GOT3 (cell line): Measurements from ENCODE around the gene ASTN2.
"Not testable (repeated sequence)": the region's sequence is repeated elsewhere in the genome, so short reads cannot be mapped to it uniquely, and the experiment has no call there.

Experiments
- DNase-seq: peaks from one replicate; lab custom pipeline; 2025; ENCODE audit warnings: mixed read lengths; lab: John Stamatoyannopoulos, UW

Gene ASTN2

DNA sequence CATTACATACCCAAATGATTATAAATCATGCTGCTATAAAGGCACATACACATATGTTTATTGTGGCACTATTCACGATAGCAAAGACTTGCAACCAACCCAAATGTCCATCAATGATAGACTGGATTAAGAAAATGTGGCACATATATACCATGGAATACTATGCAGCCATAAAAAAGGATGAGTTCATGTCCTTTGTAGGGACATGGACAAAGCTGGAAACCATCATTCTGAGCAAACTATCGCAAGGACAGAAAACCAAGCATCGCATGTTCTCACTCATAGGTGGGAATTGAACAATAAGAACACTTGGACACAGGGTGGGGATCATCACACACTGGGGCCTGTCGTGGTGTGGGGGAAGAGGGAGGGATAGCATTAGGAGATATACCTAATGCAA, 960.3 kb downstream of the ASTN2 start:
- not testable (repeated sequence) for DNase-seq

DNA sequence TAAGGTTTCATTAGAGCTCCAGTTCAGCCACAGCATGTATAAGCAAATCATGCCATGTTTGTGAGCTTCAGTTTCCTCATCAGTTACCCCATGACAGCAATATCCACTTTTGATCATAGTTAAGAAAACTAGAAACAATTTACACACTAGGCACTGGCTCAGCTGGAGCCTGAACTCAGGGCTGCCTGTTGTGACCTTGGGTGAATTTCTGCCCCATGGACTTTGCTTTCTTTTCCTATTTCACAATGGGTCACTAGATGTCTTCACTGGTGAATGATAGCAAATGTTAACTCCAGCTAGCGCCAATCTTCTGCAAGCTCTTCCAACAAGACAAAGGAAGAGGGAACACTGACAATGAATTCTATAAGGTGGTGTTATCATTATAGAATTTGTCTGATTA, 961.1 kb downstream of the ASTN2 start:
- DNase-seq = no peak

DNA sequence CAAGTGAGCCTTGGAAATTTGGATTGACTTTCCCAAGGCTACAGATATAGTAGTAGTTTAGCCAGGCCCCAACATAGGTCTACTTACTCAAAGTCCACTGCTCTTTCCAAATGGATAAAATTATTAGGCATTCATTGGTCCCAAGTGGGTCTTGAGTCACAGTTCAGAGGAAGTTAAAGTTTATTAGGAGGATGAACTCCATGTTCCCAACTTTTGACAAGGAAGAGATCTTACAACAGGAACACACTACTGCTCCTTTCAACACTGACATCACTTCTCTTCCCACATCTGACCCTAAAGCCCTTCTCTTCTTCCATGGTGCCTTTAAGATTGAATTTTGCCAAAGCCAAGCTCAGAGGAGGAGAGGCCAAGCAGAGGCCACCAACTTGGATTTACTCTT, 962.2 kb downstream of the ASTN2 start:
- no peak for DNase-seq

DNA sequence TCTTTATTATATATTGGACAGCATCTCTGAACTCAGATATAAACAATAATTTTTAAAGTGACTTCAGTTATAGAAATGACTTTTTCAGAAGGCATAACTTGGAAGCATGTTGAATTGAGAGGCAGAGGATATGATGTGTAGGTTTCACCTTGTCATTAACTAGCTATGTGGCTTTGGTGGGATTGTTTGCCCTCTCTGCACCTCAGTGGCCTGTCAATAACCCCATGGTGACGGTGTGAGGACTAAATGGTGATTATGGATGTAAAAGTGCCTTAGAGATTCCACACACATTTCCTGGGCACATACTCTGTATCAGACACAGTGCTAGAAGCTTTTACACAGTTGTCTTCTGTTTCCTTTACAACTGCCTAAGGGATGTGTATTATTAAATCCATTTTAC, 962.6 kb downstream of the ASTN2 start:
- DNase-seq = no peak

DNA sequence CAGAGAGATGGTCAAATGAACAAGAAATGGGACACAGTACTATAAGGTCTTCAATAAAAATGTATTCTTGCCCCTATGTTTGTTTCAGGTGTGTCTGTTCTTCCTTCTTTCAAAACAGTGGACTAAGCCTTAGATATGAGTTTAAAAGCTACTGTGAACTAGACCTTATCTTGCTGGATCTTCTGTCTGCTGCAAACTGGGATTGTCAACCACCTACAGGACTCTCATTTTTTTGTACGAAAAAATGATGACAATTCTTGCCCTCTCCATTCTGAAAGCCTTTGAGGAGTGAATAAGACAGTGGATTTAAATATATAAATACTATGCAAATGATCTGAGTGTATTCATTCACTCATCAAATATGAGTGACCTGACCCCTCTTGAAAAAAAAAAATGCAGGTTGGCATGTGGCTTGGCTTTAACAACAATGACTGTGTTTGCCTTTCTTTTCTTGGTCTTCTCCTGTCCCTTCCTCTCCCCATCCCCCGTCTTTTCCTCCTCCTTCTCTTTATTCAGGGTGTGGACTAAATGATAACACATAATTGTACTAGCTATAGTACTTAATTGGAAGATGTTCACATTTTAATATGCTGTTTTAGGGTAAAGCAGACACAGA, 963.2 kb downstream of the ASTN2 start:
- no peak for DNase-seq

DNA sequence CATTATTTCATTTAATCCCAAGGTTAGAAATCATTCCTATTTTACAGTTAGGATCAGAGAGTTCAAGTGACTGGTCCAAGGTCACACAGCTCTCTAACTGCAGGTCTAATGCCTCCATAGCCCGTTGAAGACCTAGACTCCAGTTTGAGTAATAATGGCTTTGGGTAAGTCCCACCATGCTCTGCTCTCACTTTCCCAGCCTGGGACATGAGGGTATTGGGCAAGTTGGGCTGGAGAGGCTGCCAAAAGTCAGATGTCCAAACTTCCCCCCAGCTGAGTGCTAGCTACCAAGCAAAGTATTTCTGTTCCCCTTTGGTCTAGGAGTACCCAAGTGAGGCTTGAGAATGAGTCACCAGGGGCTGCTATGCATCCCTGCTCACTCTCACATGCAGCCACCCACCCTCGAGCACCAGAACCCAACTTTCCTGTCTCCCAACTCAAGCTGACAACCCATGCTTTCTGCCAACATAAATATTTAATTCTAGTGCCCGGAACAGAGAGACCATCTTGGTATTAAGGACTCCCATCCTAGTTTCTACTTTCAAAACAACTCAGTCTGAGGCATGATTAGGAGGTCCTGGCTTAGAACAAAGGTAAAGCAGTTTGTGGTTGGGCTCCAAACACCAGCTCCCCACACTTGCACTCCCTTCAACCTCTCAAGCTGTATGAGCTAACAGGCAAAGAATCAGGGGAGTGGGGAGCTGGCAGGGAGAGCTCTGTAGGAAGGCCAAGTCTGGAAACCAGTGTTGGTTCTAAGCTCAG, 964.3 kb downstream of the ASTN2 start:
- no peak for DNase-seq

DNA sequence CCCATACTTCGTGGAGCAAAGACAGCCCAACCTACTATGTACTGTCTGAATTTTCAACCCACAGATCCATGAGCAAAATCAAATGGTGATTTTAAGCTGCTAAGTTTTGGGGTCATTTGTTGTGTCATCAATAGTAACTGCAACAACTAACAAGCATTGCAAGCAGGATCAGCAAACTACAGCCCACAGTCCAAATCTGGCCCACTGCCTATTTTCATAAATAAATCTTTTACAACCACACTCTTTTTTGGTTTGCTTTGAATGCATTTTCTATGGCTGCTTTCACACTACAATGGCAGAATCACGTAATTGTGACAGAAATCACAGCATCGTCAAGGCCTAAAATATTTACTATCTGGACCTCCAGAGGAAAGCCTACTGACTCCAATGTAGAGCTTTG, 964.9 kb downstream of the ASTN2 start:
- no peak for DNase-seq

DNA sequence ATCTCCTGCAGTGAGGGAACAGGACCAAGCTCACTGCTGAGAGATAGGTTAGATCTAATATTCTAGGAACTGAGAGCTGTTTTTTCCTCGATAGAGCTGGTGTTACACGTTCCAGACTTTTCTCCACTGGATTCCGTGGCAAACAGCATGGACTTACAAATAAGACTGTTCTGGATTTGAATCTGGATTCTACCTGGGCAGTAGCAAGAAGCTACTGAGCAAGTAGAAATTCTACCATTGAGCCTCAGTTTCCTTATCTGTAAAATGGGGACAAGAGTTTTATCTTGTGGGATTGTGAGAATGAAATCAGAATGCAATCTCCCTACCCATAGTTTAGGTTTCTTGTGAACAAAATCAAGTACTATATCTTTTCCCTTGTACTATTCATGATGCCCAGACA, 966.4 kb downstream of the ASTN2 start:
- DNase-seq = no peak

DNA sequence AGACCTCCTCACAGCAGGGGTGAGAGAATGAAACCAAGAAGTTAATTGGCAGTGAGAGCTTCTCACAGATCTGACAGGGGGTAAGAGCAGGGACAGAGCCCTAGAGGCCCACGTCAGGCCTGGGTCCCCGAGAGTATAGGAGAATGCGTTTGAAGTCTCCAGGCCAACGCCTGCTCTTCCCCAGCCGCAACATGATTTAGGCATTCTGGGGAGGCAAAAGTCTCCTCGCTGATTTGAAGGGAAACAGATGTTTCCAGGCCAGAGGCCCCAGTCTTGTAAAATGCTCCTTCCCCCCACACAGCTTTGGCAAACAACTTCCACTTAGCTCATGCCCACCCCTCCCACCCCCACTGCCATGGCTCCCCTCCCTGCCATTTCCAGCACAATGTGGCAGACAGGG, 966.9 kb downstream of the ASTN2 start:
- DNase-seq = no peak

DNA sequence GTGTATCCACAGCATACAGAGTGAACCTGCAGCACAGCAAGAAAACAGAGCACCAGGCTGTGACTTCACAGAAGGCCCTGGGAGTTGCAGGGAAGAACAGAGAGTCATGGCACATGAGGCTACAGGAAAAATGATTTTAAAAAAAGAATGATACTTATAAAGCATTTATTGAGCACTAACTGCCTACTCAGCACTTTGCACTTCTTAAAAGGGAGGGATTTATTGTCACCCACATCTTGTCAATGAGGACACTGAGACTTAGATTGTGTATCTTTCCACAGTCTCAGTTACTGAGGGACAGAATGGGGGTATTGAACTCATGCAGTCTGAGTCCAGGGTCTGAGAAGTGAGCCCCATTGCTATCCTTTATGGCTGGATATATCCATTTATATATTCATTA, 972.3 kb downstream of the ASTN2 start:
- no peak for DNase-seq

DNA sequence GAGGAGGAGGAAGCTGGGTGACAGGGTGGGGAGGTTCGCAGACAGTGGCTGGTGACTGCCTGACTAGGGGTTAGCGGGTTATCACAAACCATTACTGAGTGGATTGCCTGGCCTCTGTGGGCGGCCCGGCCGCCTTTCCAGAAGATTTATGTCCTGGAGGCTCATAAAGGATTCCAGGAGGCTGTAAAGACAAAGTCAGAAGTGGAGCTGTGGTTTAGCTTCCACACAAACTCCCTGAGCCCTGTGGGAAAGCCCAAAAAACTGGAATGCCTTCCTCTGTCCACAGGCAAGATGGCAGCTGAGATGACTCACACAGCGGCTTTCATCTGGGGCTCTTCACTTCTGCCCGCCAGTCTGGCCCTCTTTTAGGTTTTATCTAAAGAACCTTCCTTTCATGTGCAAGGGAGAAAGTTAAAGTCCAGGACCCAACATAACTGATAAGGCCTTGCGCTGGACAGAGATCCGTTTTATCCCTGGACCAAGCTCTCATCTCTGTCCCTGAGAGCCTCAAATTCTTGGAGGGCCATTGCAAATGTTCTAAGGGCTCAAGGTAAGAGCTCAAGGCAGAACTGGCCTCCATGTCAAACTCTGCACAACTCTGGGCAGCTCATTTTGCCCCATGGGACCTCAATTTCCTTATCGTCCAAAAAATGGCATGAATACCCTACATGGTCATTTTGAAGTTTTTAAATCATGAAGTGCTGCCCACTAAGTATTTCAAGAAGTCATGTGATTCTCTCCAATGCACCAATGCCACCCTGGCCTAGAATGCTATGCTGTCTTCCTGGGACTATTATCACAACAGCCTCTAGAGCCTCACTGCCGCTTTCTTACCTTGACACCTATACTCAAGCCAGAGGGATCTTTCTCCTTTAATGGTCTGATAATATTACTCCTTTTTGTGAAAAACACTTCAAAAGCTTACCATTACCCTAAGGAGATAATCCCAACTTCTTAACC, 977.2 kb downstream of the ASTN2 start:
- DNase-seq = no peak

DNA sequence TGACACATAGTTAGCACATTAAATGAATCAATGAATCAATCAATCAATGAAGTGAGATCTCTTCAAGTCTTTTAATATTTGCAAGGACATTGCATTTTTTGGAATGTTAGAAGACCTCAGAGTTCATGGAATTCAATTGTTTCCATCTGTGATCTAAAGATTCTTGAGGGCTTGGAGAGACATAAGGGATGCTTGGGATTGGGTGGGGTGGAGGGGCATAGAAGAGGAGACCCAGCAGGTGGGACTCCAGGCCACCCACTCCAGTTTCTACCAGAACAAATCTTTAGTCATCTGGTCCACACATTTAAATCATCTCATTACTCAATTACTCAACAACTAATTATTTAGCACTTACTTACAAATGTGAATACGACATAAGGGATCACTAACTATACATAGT, 978.7 kb downstream of the ASTN2 start:
- no peak for DNase-seq

DNA sequence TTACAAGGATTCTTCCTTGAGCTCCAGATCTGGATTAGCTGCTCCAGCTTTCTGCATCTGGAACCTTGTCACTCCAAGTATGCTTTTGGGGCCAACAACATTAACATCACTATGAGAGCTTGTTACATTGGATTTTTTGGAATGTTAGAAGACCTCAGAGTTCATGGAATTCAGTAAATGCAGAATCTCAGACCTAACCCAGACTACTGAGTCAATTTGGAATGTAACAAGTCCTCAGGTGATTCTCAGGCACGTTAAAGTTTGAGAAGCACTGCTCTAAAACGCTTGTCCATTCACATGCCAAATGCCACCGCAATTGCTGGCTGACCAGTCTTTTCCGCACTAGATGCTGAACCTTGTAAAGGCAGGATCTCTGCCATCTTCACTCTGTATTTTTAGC, 979.2 kb downstream of the ASTN2 start:
- no peak for DNase-seq

DNA sequence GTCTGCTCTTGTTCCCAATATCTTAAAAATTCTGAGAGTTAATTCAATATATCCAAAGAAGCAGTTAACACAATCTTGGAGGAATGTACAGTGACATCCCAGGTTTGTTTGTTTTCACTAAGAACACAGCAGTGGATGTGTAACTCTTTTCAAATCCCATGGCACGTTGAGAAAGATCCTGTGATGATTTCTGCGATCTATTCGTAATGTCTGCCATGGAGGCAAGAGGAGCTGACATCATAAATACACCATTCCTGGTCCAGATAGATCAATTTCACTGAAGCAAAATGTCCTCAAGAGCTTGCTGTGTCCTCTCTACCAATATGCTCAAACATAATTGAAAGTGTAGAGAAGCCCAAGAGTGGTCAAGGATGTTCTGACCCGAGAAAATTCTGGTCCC, 980.5 kb downstream of the ASTN2 start:
- no peak for DNase-seq

DNA sequence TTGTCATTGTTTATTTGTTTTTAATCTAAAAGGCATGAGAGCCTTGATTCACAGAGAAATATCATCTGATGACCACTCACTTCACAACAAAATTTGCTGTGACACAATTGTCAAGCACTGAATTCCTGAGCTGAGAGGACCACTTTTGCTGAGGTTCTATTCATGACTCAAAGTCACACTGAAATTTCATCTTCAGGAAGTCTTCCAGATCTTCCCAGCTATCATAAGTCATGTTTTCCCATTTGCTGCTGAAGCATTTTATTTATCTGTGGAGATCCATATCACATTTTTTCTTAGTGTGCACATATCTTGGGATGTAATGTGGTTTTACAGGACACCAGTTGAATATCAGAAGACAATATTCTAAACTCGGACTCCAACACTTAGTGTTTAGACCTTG, 982.8 kb downstream of the ASTN2 start:
- DNase-seq = no peak

DNA sequence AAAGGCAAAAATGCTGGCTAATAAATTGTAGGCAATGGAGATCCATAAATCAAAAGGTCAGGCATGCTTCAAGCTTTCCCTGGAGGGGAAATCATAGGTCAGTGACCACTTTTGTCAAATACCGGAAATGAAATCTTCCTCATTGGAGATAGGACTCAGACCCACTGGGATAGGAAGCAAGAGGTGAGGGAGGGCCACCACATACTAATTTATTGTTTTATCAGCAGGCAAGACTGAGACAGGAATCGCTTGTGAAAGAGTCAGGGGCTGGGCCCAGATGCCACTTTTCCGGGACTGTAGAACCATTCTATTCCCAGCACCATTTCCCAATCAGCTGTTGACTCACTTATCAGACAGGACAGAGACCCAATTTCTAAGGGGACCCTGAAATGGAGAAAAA, 984.0 kb downstream of the ASTN2 start:
- no peak for DNase-seq

DNA sequence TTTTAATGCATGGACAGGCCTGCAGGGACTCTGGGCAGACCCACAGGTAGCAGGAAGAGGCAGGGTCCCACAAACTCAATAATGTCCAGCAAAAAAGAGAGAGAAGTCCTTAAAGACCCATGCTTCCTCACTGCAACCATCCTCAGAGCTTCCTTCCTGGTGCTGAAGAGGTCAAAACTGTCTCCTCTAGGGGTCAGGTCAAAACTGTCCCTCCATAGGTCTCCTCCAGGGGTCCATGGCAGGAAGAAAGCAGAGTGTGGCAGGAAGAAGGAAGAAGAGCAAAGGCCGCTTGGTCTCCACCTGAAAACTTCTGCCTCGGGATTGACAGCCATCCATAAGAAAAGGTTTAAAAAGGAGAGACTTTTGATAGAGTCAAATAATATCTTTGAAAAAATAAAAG, 989.6 kb downstream of the ASTN2 start:
- no peak for DNase-seq

DNA sequence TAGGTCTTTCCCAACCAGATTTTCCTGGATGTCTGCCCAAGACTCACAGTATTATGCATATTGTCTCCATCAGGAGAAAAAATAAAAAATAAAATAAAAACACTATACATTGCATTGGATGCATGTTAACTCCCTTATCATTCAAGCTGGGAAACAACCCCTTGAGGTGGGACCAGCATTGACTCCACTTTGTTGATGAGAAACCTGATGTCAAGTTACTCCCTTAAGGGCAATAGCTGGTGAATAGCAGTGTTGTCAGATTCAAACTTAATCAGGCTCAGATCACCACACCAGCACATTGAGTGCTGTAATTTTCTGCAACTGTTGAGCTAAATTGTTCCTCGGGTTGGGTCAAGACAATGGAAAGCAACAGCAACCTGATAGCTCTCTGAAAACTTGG, 991.7 kb downstream of the ASTN2 start:
- DNase-seq = no peak

DNA sequence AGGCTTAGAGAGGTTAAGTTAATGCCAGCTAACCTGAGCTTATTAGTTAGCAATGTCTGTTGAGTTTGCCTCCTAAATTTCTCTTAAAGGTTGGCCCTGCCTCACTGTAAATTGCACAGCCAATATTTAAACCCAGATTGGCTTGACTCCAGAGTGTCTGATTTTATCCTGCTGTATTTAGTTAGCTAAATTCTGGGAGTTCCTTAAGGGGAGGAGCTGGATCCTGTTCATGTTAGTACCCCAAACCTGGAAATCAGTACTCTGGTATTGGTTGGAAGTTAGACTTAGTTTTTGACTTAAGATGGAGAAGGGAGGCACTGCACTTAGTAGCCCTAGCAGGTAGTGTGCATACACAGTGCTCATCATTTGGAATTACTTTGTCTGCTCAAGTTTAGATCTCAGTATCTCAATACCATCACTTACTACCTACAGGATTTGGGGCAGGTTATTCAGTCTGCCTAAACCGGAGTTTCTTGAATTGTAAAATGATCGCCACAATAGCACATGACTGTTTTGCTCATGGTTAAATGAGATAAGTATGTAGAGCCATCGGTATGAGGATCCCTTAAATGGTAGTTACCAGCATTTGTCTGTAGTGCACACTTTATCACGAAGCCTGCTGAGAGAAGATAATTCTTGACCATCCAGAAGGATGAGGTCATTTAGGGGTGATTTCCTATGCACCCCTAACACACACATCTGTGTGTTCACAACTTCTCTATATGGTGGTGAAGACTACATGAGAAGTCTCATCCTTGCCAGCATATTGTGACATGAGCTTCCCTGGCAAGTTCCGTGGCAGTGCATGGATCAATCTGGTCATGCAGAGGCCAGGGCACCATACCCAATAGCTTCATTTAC, 992.5 kb downstream of the ASTN2 start:
- DNase-seq = no peak

DNA sequence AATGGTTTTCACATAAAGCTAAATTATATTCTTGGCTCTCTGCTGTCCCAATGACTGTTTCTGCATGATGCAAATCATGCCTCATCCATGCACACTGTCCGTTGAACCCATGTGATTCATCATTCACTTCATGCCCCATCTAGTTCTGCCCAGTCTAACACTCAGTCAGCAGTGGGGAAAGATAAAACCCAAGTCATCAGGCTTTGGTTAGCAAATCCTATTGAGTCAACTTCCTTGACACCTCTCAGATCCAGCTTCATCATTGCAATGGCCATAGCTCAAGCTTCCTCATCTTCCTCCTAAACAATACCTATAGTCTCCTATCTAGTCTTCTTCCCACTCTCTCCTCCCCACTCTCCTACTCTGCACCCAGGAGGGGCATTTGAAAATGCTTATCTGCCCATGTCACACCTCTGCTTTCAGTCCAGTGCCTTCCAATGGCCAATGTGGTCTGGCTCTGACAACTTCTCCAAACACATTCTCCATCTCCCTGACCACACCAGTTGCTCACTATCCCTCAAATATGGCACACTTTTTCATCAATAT, 993.8 kb downstream of the ASTN2 start:
- DNase-seq = no peak

DNA sequence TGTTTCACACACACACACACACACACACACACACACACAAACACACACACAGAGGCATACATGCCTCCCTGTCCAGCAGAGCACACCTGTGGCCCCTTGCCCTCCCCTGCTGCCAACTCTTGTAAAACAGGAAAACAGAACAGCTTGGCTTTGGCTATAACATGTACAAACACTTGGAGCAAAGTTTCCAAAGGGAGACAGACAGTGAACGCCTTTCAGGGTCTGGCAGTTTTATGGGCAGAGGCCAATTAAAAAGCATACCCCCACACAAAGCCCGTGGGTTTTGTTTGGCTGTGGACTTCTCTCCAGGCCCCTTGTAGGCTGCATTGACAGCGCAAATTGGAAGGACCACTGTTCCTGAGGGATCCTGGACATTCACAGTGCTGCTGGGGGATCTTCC, 995.7 kb downstream of the ASTN2 start:
- DNase-seq = no peak

DNA sequence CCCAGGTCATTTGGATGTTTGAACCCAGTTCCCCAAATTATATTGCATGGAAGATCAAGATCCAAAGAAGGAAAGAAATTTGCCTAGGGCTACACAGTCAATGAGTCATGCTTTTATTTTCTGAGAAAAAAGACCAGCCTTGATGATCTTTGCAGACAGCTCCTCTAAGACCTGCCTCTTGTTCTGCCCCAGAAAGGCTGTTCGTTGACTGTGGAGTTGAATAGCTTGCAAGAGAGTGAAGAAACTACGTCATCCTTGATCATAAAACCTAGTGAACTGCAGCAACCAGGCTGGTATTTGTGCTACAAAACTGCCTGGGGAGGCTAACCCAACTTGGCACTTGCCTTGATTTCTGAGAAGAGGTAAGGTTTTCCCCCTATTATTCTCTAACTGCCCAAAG, 997.4 kb downstream of the ASTN2 start:
- no peak for DNase-seq
